Endothelial cell (in vitro differentiated cells): ENCODE data around the gene HDAC1. TPM values are rescaled to one million over a fixed set of nuclear protein-coding genes. Genes with fewer than 3 reads are reported as not detected.
"Not testable (repeated sequence)": the region's sequence is repeated elsewhere in the genome, so short reads cannot be mapped to it uniquely, and the experiment has no call there.

ENCODE experiments used
- DNase-seq: peaks from one replicate; pipeline ENCODE4 v3.0.0; 2021; ENCODE audit warnings: low spot score
- H3K27ac Mint-ChIP-seq: one replicate; pipeline ENCODE4 v1.8.0; 2021; ENCODE audit warnings: mixed read lengths, inconsistent platforms; ENCODE audit not compliant: unreplicated experiment
- H3K27me3 Mint-ChIP-seq: one replicate; pipeline ENCODE4 v1.8.0; 2021; ENCODE audit warnings: mild to moderate bottlenecking, moderate library complexity, mixed read lengths, inconsistent platforms; ENCODE audit not compliant: unreplicated experiment
- H3K36me3 Mint-ChIP-seq: one replicate; pipeline ENCODE4 v1.8.0; 2021; ENCODE audit warnings: mild to moderate bottlenecking, low read depth, mixed read lengths, inconsistent platforms; ENCODE audit not compliant: unreplicated experiment
- H3K4me1 Mint-ChIP-seq: one replicate; pipeline ENCODE4 v1.8.0; 2021; ENCODE audit warnings: mild to moderate bottlenecking, mixed read lengths, inconsistent platforms; ENCODE audit not compliant: unreplicated experiment
- H3K4me3 Mint-ChIP-seq: one replicate; pipeline ENCODE4 v1.8.0; 2021; ENCODE audit warnings: mild to moderate bottlenecking, mixed read lengths, inconsistent platforms; ENCODE audit not compliant: unreplicated experiment
- H3K9me3 Mint-ChIP-seq: one replicate; pipeline ENCODE4 v1.8.0; 2021; ENCODE audit warnings: mixed read lengths, inconsistent platforms; ENCODE audit not compliant: unreplicated experiment
- CTCF ChIP-seq: fragments of 200-600 bp; sonication (generic); IDR thresholded peaks from one replicate; pipeline ENCODE4 v1.5.0; 2021; ENCODE audit warnings: antibody characterized with exemption; ENCODE audit not compliant: unreplicated experiment
- total RNA-seq: library from RNA; stranded (reverse); fragmentation: NEBNext Ultra II Directional; extraction: Animal tissue kit (Norgen Biotek cat#: 25700); gene quantifications from one replicate; pipeline ENCODE4 v1.2.1, GENCODE V29; 2021; ENCODE audit not compliant: unreplicated experiment

Gene HDAC1
- total RNA-seq, 1 donor from 2014 or later, result 143 TPM

DNA sequence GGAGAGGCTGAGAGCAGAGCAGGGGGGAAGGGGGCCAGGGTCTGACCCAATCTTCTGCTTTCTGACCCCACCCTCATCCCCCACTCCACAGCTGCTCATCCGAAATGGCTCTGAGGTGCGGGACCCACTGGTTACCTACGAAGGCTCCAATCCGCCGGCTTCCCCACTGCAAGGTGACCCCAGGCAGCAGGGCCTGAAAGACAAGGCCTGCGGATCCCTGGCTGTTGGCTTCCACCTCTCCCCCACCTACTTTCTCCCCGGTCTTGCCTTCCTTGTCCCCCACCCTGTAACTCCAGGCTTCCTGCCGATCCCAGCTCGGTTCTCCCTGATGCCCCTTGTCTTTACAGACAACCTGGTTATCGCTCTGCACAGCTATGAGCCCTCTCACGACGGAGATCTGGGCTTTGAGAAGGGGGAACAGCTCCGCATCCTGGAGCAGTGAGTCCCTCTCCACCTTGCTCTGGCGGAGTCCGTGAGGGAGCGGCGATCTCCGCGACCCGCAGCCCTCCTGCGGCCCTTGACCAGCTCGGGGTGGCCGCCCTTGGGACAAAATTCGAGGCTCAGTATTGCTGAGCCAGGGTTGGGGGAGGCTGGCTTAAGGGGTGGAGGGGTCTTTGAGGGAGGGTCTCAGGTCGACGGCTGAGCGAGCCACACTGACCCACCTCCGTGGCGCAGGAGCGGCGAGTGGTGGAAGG is 17.1 kb upstream of the HDAC1 start:
- Mint-ChIP-seq H3K4me1 (peaks cover 4% of the 10 kb centered on the region), H3K4me3 (no peak overlapping the region), H3K27ac (no peak overlapping the region), H3K27me3 (peaks cover 15% of the 10 kb centered on the region), H3K36me3 (no peaks in the 10 kb centered on the region), H3K9me3 (no peaks in the 10 kb centered on the region)
- no peak for DNase-seq
- no peak for TF ChIP-seq CTCF

GRCh38 chr1:32275424-32275823 is 16.5 kb upstream of the HDAC1 start:
- H3K36me3 Mint-ChIP-seq, result no peaks in the 10 kb centered on the region
- H3K4me1 Mint-ChIP-seq, result peaks cover 4% of the 10 kb centered on the region
- H3K9me3 Mint-ChIP-seq, result no peaks in the 10 kb centered on the region
- H3K27me3 Mint-ChIP-seq, result peaks cover 15% of the 10 kb centered on the region
- TF ChIP-seq CTCF, result no peak
- no peak overlapping the region for H3K4me3 Mint-ChIP-seq
- no peak for DNase-seq
- no peak overlapping the region for H3K27ac Mint-ChIP-seq

DNA sequence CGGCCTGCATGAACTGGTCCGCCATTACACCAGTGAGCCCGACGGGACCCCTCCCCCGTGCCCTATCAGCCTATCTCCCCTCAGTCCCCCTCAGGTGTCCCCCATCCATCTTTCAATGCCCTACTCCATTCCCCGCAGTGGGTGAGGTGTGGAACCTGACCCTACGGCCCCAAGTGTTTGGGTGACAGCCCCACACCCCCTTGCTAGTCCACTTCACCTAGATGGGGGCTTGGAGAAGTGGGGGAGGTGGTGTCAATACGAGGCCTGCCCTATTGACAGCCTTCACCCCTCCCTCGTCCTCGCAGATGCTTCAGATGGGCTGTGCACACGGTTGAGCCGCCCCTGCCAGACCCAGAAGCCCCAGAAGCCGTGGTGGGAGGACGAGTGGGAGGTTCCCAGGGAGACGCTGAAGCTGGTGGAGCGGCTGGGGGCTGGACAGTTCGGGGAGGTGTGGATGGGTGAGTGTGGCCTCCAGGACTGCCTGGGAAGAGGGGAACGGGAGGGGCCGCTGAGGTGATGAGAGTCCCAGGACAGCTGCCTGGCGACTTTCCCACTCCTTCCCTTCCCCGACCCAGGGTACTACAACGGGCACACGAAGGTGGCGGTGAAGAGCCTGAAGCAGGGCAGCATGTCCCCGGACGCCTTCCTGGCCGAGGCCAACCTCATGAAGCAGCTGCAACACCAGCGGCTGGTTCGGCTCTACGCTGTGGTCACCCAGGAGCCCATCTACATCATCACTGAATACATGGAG is 15.7 kb upstream of the HDAC1 start:
- peaks cover 15% of the 10 kb centered on the region for H3K27me3 Mint-ChIP-seq
- no peak overlapping the region for H3K4me3 Mint-ChIP-seq
- no peak overlapping the region for H3K27ac Mint-ChIP-seq
- H3K36me3 Mint-ChIP-seq, result no peaks in the 10 kb centered on the region
- DNase-seq, result no peak
- no peaks in the 10 kb centered on the region for H3K9me3 Mint-ChIP-seq
- TF ChIP-seq CTCF, result no peak
- peaks cover 4% of the 10 kb centered on the region for H3K4me1 Mint-ChIP-seq

DNA sequence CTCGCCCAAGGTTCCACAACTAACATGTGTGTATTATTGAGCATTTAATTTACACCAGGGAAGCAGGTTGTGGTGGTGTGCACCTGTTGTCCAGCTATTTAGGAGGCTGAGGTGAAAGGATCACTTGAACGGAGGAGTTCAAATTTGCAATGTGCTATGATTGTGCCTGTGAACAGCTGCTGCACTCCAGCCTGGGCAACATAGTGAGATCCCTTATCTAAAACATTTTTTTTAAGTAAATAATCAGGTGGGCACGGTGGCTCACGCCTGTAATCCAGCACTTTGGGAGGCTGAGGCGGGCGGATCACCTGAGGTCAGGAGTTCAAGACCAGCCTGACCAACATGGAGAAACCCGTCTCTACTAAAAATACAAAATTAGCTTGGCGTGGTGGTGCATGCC is 7.1 kb upstream of the HDAC1 start:
- H3K36me3 Mint-ChIP-seq, H3K4me1 Mint-ChIP-seq, H3K9me3 Mint-ChIP-seq, H3K4me3 Mint-ChIP-seq, DNase-seq, H3K27me3 Mint-ChIP-seq, H3K27ac Mint-ChIP-seq: not testable (repeated sequence)

DNA sequence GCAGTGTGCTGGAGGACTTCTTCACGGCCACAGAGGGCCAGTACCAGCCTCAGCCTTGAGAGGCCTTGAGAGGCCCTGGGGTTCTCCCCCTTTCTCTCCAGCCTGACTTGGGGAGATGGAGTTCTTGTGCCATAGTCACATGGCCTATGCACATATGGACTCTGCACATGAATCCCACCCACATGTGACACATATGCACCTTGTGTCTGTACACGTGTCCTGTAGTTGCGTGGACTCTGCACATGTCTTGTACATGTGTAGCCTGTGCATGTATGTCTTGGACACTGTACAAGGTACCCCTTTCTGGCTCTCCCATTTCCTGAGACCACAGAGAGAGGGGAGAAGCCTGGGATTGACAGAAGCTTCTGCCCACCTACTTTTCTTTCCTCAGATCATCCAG is 6.2 kb upstream of the HDAC1 start:
- Mint-ChIP-seq H3K27me3 (no peaks in the 10 kb centered on the region), H3K4me3 (no peak overlapping the region), H3K27ac (no peak overlapping the region), H3K4me1 (peaks cover 2% of the 10 kb centered on the region), H3K36me3 (no peaks in the 10 kb centered on the region), H3K9me3 (no peaks in the 10 kb centered on the region)
- no peak for TF ChIP-seq CTCF
- no peak for DNase-seq
